H1 (cell line): Measurements from ENCODE around the gene SOX6.

Source experiments
- ATF3 ChIP-seq: IDR thresholded peaks from 2 replicates; pipeline ENCODE4 v1.6.1; 2011; ENCODE audit warnings: low read depth, mild to moderate bottlenecking, low read length; ENCODE audit not compliant: insufficient read depth
- CTCF ChIP-seq, 3 experiments: IDR thresholded peaks; 1 replicate in 2 of 3; 2 replicates in 1 of 3; pipeline versions ENCODE4 v1.5.1 to v1.6.1; 2011; ENCODE audit warnings: low read length in 3 of 3, mild to moderate bottlenecking in 3 of 3, inconsistent platforms in 2 of 3, low read depth in 1 of 3, moderate library complexity in 1 of 3; ENCODE audit not compliant: insufficient read depth in 1 of 3; ENCODE audit errors: control extremely low read depth in 1 of 3
- FOSL1 ChIP-seq: IDR thresholded peaks from 2 replicates; pipeline ENCODE4 v1.6.1; 2011; ENCODE audit warnings: mild to moderate bottlenecking, low read depth, low read length, moderate library complexity; ENCODE audit not compliant: insufficient read depth
- JUN ChIP-seq: IDR thresholded peaks from 2 replicates; pipeline ENCODE4 v1.6.1; 2011; ENCODE audit warnings: low read depth, mild to moderate bottlenecking, improper control_type of control experiment, low read length
- JUND ChIP-seq: IDR thresholded peaks from 2 replicates; pipeline ENCODE4 v1.6.1; 2011; ENCODE audit warnings: mild to moderate bottlenecking, improper control_type of control experiment, low read length
- KDM1A ChIP-seq: fragments of 200-600, 300-600 bp; sonication (generic); IDR thresholded peaks from 2 replicates; pipeline ENCODE4 v1.7.1; 2016; ENCODE audit warnings: mild to moderate bottlenecking, low read length, borderline replicate concordance
- MAFK ChIP-seq: IDR thresholded peaks from 2 replicates; pipeline ENCODE4 v1.6.1; 2012; ENCODE audit warnings: low read depth, mild to moderate bottlenecking, improper control_type of control experiment, low read length
- POLR2A ChIP-seq, 2 experiments: IDR thresholded peaks; 1 replicate in 1 of 2; 2 replicates in 1 of 2; pipeline ENCODE4 v1.6.1; 2011; ENCODE audit warnings: low read depth in 2 of 2, low read length in 2 of 2, mild to moderate bottlenecking in 2 of 2; ENCODE audit errors: control extremely low read depth in 1 of 2
- RAD21 ChIP-seq, 2 experiments: IDR thresholded peaks in 1 of 2; conservative IDR thresholded peaks in 1 of 2; 2 replicates each; pipeline ENCODE4 v1.6.1; 2011; ENCODE audit warnings: low read depth in 2 of 2, low read length in 2 of 2, improper control_type of control experiment in 1 of 2, inconsistent platforms in 1 of 2, mild to moderate bottlenecking in 1 of 2, moderate library complexity in 1 of 2
- RFX5 ChIP-seq: IDR thresholded peaks from 2 replicates; pipeline ENCODE4 v1.6.1; 2011; ENCODE audit warnings: low read depth, low read length, improper control_type of control experiment, borderline replicate concordance
- SP1 ChIP-seq: IDR thresholded peaks from 2 replicates; pipeline ENCODE4 v1.6.1; 2011; ENCODE audit warnings: low read depth, low read length
- TCF12 ChIP-seq: IDR thresholded peaks from 2 replicates; pipeline ENCODE4 v1.6.1; 2011; ENCODE audit warnings: low read depth, mild to moderate bottlenecking, low read length

GRCh38 chr11:16191212-16191867, 165.0 kb downstream of the SOX6 start:
- TF ChIP-seq CTCF (IDR thresholded peaks at IDR 0.05; ENCODE audit: control extremely low read depth in 1 of 3, insufficient read depth in 1 of 3, low read depth in 1 of 3, low read length in 3 of 3) (peak in 2 of 3 experiments; percentile 2 to 13; a peak in 1 of 4 replicates), KDM1A (no peak), TCF12 (no peak), POLR2A (IDR thresholded peaks at IDR 0.05; ENCODE audit: control extremely low read depth in 1 of 2, low read depth in 2 of 2, low read length in 2 of 2) (no peak), JUN (no peak), RFX5 (no peak), JUND (no peak), SP1 (no peak), RAD21 (IDR thresholded peaks at IDR 0.05 in 1 of 2, conservative IDR thresholded peaks at IDR 0.05 in 1 of 2; ENCODE audit: low read depth in 2 of 2, low read length in 2 of 2) (peak; percentile 27 to 40), FOSL1 (no peak), ATF3 (no peak), MAFK (no peak)
